Keratinocyte (primary cell): ENCODE measurements around the gene SLC30A3.

Source experiments
- CTCF ChIP-seq, 3 experiments: IDR thresholded peaks in 1 of 3; conservative IDR thresholded peaks in 1 of 3; optimal IDR thresholded peaks in 1 of 3; 2 replicates in 2 of 3; 3 replicates in 1 of 3; pipeline versions ENCODE3 to v1.5.1; 2011; ENCODE audit warnings: low read length in 3 of 3, mild to moderate bottlenecking in 3 of 3, moderate library complexity in 2 of 3, control low read depth in 1 of 3, inconsistent platforms in 1 of 3; ENCODE audit not compliant: insufficient read depth in 2 of 3; ENCODE audit errors: extremely low read depth in 1 of 3
- EZH2 ChIP-seq: IDR thresholded peaks from one replicate; pipeline ENCODE4 v1.6.1; 2012; ENCODE audit warnings: inconsistent platforms, mild to moderate bottlenecking, low read length, moderate library complexity

- no peak for TF ChIP-seq CTCF (optimal IDR thresholded peaks at IDR 0.05 in 1 of 3, IDR thresholded peaks at IDR 0.05 in 1 of 3, conservative IDR thresholded peaks at IDR 0.05 in 1 of 3; ENCODE audit: extremely low read depth in 1 of 3, insufficient read depth in 2 of 3, low read length in 3 of 3)
- no peak for TF ChIP-seq EZH2
Measured at GRCh38 chr2:27255660-27256059, 7.2 kb downstream of the SLC30A3 start.
